ENCODE data around the gene PODNL1.

DNA sequence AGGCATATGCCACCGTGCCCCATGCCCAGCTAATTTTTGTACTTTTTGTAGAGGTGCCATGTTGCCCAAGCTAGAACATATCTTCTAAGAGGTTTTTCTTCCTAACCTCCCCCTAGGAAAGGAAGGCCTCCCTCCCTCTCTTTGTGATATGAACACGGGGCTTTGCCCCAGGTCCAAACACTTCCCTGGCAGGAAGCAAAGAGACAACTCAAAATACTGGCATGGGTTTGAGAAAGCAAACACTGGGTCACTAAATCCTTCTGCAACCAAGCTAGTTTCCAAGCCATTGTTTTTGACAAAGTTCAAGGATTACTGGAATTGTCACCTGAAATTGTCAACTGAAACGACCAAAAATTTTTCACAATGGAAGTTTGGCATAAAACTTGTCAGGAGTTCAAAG, 23.4 kb downstream of the PODNL1 start:
- TF ChIP-seq, protein P1, sequence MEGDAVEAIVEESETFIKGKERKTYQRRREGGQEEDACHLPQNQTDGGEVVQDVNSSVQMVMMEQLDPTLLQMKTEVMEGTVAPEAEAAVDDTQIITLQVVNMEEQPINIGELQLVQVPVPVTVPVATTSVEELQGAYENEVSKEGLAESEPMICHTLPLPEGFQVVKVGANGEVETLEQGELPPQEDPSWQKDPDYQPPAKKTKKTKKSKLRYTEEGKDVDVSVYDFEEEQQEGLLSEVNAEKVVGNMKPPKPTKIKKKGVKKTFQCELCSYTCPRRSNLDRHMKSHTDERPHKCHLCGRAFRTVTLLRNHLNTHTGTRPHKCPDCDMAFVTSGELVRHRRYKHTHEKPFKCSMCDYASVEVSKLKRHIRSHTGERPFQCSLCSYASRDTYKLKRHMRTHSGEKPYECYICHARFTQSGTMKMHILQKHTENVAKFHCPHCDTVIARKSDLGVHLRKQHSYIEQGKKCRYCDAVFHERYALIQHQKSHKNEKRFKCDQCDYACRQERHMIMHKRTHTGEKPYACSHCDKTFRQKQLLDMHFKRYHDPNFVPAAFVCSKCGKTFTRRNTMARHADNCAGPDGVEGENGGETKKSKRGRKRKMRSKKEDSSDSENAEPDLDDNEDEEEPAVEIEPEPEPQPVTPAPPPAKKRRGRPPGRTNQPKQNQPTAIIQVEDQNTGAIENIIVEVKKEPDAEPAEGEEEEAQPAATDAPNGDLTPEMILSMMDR (IDR thresholded peaks at IDR 0.05): no peak
- TF ChIP-seq EP300 (IDR thresholded peaks at IDR 0.05) (no peak), POLR2A (IDR thresholded peaks at IDR 0.05) (no peak), POLR2AphosphoS5 (IDR thresholded peaks at IDR 0.05) (no peak)
